GM19035 (cell line): ENCODE results near the gene ZCCHC24.

Experiments used
- ATAC-seq: cut with Tn5 transposase; IDR thresholded peaks from one replicate; pipeline ENCODE4 v1.9.1; 2021; ENCODE audit not compliant: unreplicated experiment

Gene ZCCHC24

GRCh38 chr10:79433324-79434222, 11.9 kb downstream of the ZCCHC24 start:
- no peak for ATAC-seq

- ATAC-seq = no peak
These were observed 13.3 kb downstream of the ZCCHC24 start for GRCh38 chr10:79431891-79432831.

- no peak for ATAC-seq
These were observed 14.0 kb downstream of the ZCCHC24 start for GRCh38 chr10:79431428-79431827.

GRCh38 chr10:79430936-79431335, 14.5 kb downstream of the ZCCHC24 start:
- no peak for ATAC-seq

- no peak for ATAC-seq
These were observed 15.0 kb downstream of the ZCCHC24 start for GRCh38 chr10:79430325-79430905.

GRCh38 chr10:79429751-79430150, 15.7 kb downstream of the ZCCHC24 start:
- no peak for ATAC-seq

- no peak for ATAC-seq
These were observed 17.5 kb downstream of the ZCCHC24 start for GRCh38 chr10:79427965-79428364.

- no peak for ATAC-seq
These were observed 20.3 kb downstream of the ZCCHC24 start for GRCh38 chr10:79425074-79425532.

- ATAC-seq = no peak
These were observed 21.0 kb downstream of the ZCCHC24 start for GRCh38 chr10:79424221-79425073.

- ATAC-seq = no peak
These were observed 23.1 kb downstream of the ZCCHC24 start for GRCh38 chr10:79422178-79422892.

GRCh38 chr10:79420974-79421688, 24.3 kb downstream of the ZCCHC24 start:
- ATAC-seq = no peak

- no peak for ATAC-seq
These were observed 26.4 kb downstream of the ZCCHC24 start for GRCh38 chr10:79418886-79419595.

- no peak for ATAC-seq
These were observed 27.1 kb downstream of the ZCCHC24 start for GRCh38 chr10:79418274-79418673.

- ATAC-seq = no peak
These were observed 27.7 kb downstream of the ZCCHC24 start for GRCh38 chr10:79417731-79418130.

GRCh38 chr10:79417266-79417665, 28.2 kb downstream of the ZCCHC24 start:
- ATAC-seq = no peak

- no peak for ATAC-seq
These were observed 28.7 kb downstream of the ZCCHC24 start for GRCh38 chr10:79416578-79417255.

- ATAC-seq = no peak
These were observed 29.5 kb downstream of the ZCCHC24 start for GRCh38 chr10:79415736-79416577.
